Astrocyte of the cerebellum (primary cell): Measurements from ENCODE around the gene TTC23.
"Not testable (repeated sequence)": the region's sequence is repeated elsewhere in the genome, so short reads cannot be mapped to it uniquely, and the experiment has no call there.

Experiments
- DNase-seq: peaks from one replicate; pipeline ENCODE4 v3.0.0-alpha.2; 2011; ENCODE audit warnings: low read depth
- H3K4me3 ChIP-seq: 2 replicates; pipeline ENCODE4 v1.5.1; 2011; ENCODE audit warnings: mild to moderate bottlenecking, low read depth, low read length, moderate library complexity
- CTCF ChIP-seq: IDR thresholded peaks from 2 replicates; pipeline ENCODE4 v1.5.1; 2012; ENCODE audit warnings: low read length, low read depth, moderate library complexity, mild to moderate bottlenecking; ENCODE audit errors: missing control alignments
- in situ Hi-C: cut with HindIII; loops from 2 replicates; pipeline ENCODE4 v1.10.0; 2017; ENCODE audit warnings: low sequenced_read_pairs

The TTC23 gene

DNA sequence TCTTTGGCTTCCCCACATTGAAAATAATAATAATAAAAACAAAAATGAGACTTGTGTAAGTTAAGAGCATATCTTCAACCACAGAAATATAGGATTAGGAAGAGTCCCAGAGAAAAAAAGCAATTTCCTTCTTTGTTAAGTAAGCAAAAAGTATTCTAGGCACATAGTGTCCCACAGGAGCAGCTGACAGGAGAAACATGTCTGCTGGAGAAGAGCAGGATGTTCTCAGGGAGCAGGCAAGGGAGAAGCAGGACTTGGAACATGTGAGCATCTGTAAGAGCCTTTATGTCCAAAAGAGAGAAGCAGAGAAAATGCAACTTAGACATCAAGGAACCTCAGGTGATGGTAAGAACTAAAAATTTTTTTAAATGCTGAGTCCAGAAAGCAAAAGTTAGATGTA is 39.0 kb downstream of the TTC23 start:
- no peak for TF ChIP-seq CTCF
- DNase-seq = no peak
- in situ Hi-C loops = loop anchor here (5.0 to 25.0 kb wide), 2 partner anchors 108 to 423 kb away; no protein-coding TSS in a partner anchor
- H3K4me3 ChIP-seq = no peak overlapping the region

- no peak for TF ChIP-seq CTCF
- DNase-seq = no peak
- in situ Hi-C loops = loop anchor here (25.0 kb wide), 1 partner anchor 422 kb away; no protein-coding TSS in a partner anchor
- no peak overlapping the region for H3K4me3 ChIP-seq
Measured at GRCh38 chr15:99209326-99209725, 40.1 kb downstream of the TTC23 start.

DNA sequence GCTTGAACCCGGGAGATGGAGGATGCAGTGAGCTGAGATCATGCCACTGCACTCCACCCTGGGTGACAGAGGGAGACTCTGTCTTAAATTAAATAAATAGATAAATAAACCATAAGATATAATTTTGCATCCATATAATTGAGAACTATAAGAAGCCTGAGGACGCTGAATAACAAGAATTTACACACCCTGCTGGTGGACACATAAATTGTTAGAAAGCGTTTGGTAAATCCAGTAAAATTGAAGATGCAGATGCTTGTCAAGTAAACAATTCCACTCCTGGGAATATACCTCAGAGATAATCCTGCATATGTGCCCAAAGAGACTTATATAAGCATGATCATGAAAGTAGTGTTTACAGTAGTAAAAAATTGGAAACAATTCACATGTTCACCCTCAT is 41.7 kb downstream of the TTC23 start:
- no peak for DNase-seq
- in situ Hi-C loops = loop anchor here (25.0 kb wide), 1 partner anchor 420 kb away; no protein-coding TSS in a partner anchor
- no peak for TF ChIP-seq CTCF
- H3K4me3 ChIP-seq = no peak overlapping the region

- DNase-seq = no peak
- H3K4me3 ChIP-seq = no peak overlapping the region
- in situ Hi-C loops = loop anchor here (25.0 kb wide), 1 partner anchor 415 kb away; no protein-coding TSS in a partner anchor
- TF ChIP-seq CTCF = no peak
Measured at GRCh38 chr15:99202176-99202552, 47.2 kb downstream of the TTC23 start.

DNA sequence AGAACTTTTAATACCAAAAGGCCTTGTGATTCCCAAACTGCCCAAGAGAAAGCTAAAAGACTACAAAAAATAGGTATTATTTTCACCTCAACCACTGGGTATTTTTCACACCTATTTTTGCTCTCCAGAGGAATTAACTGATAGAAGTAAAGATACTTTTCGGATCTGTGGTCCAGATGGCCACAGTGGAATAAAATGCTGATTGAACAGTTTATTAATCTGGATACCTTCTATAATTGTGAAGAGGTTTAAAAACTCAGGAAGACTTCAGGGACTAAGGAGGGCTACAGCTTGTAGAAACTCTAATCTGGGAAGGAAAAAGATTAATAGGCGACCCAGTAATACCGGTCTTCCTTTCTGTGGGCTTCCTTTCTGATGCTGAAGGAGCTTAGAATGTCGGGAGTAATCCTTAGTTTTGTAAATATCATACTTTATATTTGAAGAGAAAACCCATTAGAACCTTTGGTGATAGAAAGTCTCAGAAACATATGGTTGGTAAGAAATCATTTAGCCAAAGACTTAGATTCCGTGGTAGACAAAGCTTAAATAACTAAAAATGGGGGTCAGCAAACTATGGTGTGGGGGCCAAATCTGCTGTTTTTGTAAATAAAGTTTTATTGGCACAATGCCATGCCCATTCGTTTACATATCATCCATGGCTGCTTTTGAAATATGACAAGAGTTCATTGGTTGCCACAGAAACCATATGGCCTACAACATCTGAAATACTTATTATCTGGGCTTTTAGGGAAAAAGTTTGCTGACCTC is 47.8 kb downstream of the TTC23 start:
- TF ChIP-seq CTCF = no peak
- DNase-seq = no peak
- no peak overlapping the region for H3K4me3 ChIP-seq
- in situ Hi-C loops = loop anchor here (25.0 kb wide), 1 partner anchor 414 kb away; no protein-coding TSS in a partner anchor

- no peak for DNase-seq
- in situ Hi-C loops = no loop called here
- H3K4me3 ChIP-seq = no peak overlapping the region
- no peak for TF ChIP-seq CTCF
Measured at GRCh38 chr15:99197856-99198255, 51.5 kb downstream of the TTC23 start.

DNA sequence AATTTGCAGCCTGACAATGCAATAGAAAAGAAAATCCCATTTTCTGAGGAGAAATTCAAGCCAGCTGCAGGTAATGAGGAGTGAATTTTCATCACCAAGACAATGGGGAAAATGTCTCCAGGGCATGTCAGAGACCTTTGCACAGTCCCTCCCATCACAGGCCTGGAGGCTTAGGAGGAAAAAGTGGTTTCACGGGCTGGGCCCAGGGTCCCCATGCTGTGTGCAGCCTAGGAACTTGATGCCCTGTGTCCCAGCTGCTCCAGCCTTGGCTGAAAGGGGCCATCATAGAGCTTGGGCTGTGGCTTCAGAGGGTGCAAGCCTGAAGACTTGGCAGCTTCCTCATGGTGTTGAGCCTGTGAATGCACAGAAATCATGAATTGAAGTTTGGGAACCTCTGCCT is 57.2 kb downstream of the TTC23 start:
- H3K4me3 ChIP-seq, DNase-seq, in situ Hi-C loops: not testable (repeated sequence)
